Cardiac fibroblast (primary cell): ENCODE measurements around the gene LYRM4.
"Not testable (repeated sequence)": the region's sequence is repeated elsewhere in the genome, so short reads cannot be mapped to it uniquely, and the experiment has no call there.

Experiments
- DNase-seq, 2 donors: peaks; one replicate each; pipeline versions ENCODE4 v3.0.0 to v3.0.0-alpha.2; 2010; ENCODE audit warnings: low read depth in 2 of 2
- H3K4me3 ChIP-seq, 2 donors: replicated peaks in 1 of 2; 1 replicate in 1 of 2; 2 replicates in 1 of 2; pipeline ENCODE4 v1.5.1; 2011; ENCODE audit warnings: low read depth in 2 of 2, low read length in 2 of 2, mild to moderate bottlenecking in 2 of 2, moderate library complexity in 1 of 2
- CTCF ChIP-seq: IDR thresholded peaks from one replicate; pipeline ENCODE4 v1.5.1; 2011; ENCODE audit warnings: low read depth, mild to moderate bottlenecking, low read length, inconsistent platforms

Gene LYRM4

GRCh38 chr6:5124526-5124925, 136.2 kb downstream of the LYRM4 start:
- H3K4me3 ChIP-seq = no peak overlapping the region
- no peak for TF ChIP-seq CTCF
- no peak for DNase-seq

- no peak for TF ChIP-seq CTCF
- no peak for DNase-seq
- H3K4me3 ChIP-seq = no peak overlapping the region
These were observed 137.2 kb downstream of the LYRM4 start for GRCh38 chr6:5123296-5124143.

- no peak for DNase-seq
- TF ChIP-seq CTCF = no peak
- H3K4me3 ChIP-seq = no peak overlapping the region
These were observed 138.1 kb downstream of the LYRM4 start for GRCh38 chr6:5122504-5123112.

- TF ChIP-seq CTCF = no peak
- DNase-seq = no peak
- H3K4me3 ChIP-seq = no peak overlapping the region
These were observed 138.8 kb downstream of the LYRM4 start for GRCh38 chr6:5121956-5122355.

GRCh38 chr6:5121479-5121878, 139.3 kb downstream of the LYRM4 start:
- TF ChIP-seq CTCF = no peak
- no peak for DNase-seq
- no peak overlapping the region for H3K4me3 ChIP-seq

- not testable (repeated sequence) for H3K4me3 ChIP-seq, DNase-seq
These were observed 140.2 kb downstream of the LYRM4 start for GRCh38 chr6:5120543-5120942.

- DNase-seq = no peak
- no peak for TF ChIP-seq CTCF
These were observed 140.7 kb downstream of the LYRM4 start for GRCh38 chr6:5120011-5120410.

More at GRCh38 chr6:5120011-5120410, 140.7 kb downstream of the LYRM4 start:
- H3K4me3 ChIP-seq = no peak overlapping the region
